ENCODE results near the gene PPRC1.

Gene PPRC1

DNA sequence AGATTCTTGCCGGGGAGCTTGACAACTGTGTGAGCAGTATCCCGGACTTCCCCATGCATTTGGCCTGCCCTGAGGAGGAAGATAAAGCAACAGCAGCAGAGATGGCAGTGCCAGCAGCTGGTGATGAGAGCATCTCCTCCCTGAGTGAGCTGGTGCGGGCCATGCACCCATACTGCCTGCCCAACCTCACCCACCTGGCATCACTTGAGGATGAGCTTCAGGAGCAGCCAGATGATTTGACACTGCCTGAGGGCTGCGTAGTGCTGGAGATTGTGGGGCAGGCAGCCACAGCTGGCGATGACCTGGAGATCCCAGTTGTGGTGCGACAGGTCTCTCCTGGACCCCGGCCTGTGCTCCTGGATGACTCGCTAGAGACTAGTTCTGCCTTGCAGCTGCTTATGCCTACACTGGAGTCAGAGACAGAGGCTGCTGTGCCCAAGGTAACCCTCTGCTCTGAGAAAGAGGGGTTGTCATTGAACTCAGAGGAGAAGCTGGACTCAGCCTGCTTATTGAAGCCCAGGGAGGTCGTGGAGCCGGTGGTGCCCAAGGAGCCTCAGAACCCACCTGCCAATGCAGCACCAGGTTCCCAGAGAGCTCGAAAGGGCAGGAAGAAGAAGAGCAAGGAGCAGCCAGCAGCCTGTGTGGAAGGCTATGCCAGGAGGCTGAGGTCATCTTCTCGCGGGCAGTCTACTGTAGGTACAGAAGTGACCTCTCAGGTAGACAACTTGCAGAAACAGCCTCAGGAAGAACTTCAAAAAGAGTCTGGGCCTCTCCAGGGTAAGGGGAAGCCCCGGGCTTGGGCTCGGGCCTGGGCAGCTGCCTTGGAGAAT lies 6.7 kb downstream of the PPRC1 start:
- Histone ChIP-seq H3K4me3 (ENCODE audit: low read length) (no peak overlapping the region), H3K9ac (ENCODE audit: low read length) (no peak overlapping the region), H3K27me3 (ENCODE audit: low read depth, low read length) (no peaks in the 10 kb centered on the region), H3K9me3 (ENCODE audit: insufficient read depth, low read length) (no peaks in the 10 kb centered on the region), H4K20me1 (ENCODE audit: insufficient read depth, low read length) (peaks cover 34% of the 10 kb centered on the region), H2AFZ (ENCODE audit: low read depth, low read length) (no peak overlapping the region), H3K79me2 (ENCODE audit: low read length) (peaks cover 86% of the 10 kb centered on the region), H3K4me1 (ENCODE audit: low read length) (peaks cover 16% of the 10 kb centered on the region), H3K36me3 (replicated peaks; ENCODE audit: low read depth, low read length) (peaks cover 64% of the 10 kb centered on the region), H3K4me2 (ENCODE audit: low read length) (no peak overlapping the region), H3K27ac (ENCODE audit: low read length) (no peak overlapping the region)
- TF ChIP-seq, protein P1, sequence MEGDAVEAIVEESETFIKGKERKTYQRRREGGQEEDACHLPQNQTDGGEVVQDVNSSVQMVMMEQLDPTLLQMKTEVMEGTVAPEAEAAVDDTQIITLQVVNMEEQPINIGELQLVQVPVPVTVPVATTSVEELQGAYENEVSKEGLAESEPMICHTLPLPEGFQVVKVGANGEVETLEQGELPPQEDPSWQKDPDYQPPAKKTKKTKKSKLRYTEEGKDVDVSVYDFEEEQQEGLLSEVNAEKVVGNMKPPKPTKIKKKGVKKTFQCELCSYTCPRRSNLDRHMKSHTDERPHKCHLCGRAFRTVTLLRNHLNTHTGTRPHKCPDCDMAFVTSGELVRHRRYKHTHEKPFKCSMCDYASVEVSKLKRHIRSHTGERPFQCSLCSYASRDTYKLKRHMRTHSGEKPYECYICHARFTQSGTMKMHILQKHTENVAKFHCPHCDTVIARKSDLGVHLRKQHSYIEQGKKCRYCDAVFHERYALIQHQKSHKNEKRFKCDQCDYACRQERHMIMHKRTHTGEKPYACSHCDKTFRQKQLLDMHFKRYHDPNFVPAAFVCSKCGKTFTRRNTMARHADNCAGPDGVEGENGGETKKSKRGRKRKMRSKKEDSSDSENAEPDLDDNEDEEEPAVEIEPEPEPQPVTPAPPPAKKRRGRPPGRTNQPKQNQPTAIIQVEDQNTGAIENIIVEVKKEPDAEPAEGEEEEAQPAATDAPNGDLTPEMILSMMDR (IDR thresholded peaks at IDR 0.05; ENCODE audit: low read depth, low read length): no peak
- TF ChIP-seq EZH2phosphoT487 (IDR thresholded peaks at IDR 0.05; ENCODE audit: low read depth): no peak

DNA sequence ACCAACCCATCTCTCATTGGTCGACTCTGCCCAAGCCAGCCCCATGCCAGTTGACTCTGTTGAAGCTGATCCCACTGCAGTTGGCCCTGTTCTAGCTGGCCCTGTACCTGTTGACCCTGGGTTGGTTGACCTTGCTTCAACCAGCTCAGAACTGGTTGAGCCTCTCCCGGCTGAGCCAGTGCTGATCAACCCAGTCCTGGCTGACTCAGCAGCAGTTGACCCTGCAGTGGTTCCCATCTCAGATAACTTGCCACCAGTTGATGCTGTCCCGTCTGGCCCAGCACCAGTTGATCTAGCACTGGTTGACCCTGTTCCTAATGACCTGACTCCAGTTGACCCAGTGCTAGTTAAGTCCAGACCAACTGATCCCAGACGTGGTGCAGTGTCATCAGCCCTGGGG lies 7.4 kb downstream of the PPRC1 start:
- H3K27me3 ChIP-seq (ENCODE audit: low read depth, low read length): no peaks in the 10 kb centered on the region
- H3K9me3 ChIP-seq (ENCODE audit: insufficient read depth, low read length): no peaks in the 10 kb centered on the region
- no peak for TF ChIP-seq EZH2phosphoT487 (IDR thresholded peaks at IDR 0.05; ENCODE audit: low read depth)
- TF ChIP-seq, protein P1 (IDR thresholded peaks at IDR 0.05; ENCODE audit: low read depth, low read length): no peak
- H3K4me3 ChIP-seq (ENCODE audit: low read length): no peak overlapping the region
- H3K27ac ChIP-seq (ENCODE audit: low read length): no peak overlapping the region
- H3K4me2 ChIP-seq (ENCODE audit: low read length): no peak overlapping the region
- peaks cover 27% of the 10 kb centered on the region for H4K20me1 ChIP-seq (ENCODE audit: insufficient read depth, low read length)
- peaks cover 61% of the 10 kb centered on the region for H3K36me3 ChIP-seq (replicated peaks; ENCODE audit: low read depth, low read length)
- H2AFZ ChIP-seq (ENCODE audit: low read depth, low read length): no peak overlapping the region
- H3K79me2 ChIP-seq (ENCODE audit: low read length): peaks cover 82% of the 10 kb centered on the region
- H3K9ac ChIP-seq (ENCODE audit: low read length): no peak overlapping the region
- peaks cover 9% of the 10 kb centered on the region; the same call in 1 of the 2 replicates for H3K4me1 ChIP-seq (ENCODE audit: low read length)

DNA sequence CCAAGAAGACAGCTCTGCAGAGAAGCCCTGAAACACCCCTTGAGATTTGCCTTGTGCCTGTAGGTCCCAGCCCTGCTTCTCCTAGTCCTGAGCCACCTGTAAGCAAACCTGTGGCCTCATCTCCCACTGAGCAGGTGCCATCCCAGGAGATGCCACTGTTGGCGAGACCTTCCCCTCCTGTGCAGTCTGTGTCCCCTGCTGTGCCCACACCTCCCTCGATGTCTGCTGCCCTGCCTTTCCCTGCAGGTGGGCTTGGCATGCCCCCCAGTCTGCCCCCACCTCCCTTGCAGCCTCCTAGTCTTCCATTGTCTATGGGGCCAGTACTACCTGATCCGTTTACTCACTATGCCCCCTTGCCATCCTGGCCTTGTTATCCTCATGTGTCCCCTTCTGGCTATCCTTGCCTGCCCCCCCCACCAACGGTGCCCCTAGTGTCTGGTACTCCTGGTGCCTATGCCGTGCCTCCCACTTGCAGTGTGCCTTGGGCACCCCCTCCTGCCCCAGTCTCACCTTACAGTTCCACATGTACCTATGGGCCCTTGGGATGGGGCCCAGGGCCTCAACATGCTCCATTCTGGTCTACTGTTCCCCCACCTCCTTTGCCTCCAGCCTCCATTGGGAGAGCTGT lies 8.2 kb downstream of the PPRC1 start:
- peaks cover 60% of the 10 kb centered on the region for H3K36me3 ChIP-seq (replicated peaks; ENCODE audit: low read depth, low read length)
- peaks cover 74% of the 10 kb centered on the region for H3K79me2 ChIP-seq (ENCODE audit: low read length)
- H3K27me3 ChIP-seq (ENCODE audit: low read depth, low read length): no peaks in the 10 kb centered on the region
- TF ChIP-seq, protein P1 (IDR thresholded peaks at IDR 0.05; ENCODE audit: low read depth, low read length): no peak
- TF ChIP-seq EZH2phosphoT487 (IDR thresholded peaks at IDR 0.05; ENCODE audit: low read depth): no peak
- H3K27ac ChIP-seq (ENCODE audit: low read length): no peak overlapping the region
- H3K4me3 ChIP-seq (ENCODE audit: low read length): no peak overlapping the region
- H3K9me3 ChIP-seq (ENCODE audit: insufficient read depth, low read length): no peaks in the 10 kb centered on the region
- H4K20me1 ChIP-seq (ENCODE audit: insufficient read depth, low read length): peaks cover 20% of the 10 kb centered on the region
- no peak overlapping the region for H3K4me2 ChIP-seq (ENCODE audit: low read length)
- H2AFZ ChIP-seq (ENCODE audit: low read depth, low read length): no peak overlapping the region
- peaks cover 2% of the 10 kb centered on the region; the same call in 1 of the 2 replicates for H3K4me1 ChIP-seq (ENCODE audit: low read length)
- no peak overlapping the region for H3K9ac ChIP-seq (ENCODE audit: low read length)

DNA sequence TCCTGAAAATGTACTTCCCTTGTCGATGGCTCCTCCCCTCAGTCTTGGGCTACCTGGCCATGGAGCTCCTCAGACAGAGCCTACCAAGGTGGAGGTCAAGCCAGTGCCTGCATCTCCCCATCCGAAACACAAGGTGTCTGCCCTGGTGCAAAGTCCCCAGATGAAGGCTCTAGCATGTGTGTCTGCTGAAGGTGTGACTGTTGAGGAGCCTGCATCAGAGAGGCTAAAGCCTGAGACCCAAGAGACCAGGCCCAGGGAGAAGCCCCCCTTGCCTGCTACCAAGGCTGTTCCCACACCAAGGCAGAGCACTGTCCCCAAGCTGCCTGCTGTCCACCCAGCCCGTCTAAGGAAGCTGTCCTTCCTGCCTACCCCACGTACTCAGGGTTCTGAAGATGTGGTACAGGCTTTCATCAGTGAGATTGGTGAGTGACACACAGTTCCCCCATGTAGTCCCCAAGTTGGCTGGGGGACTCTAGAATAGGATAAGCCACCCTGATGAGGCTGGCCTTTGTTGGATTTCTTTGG lies 8.8 kb downstream of the PPRC1 start:
- peaks cover 57% of the 10 kb centered on the region for H3K36me3 ChIP-seq (replicated peaks; ENCODE audit: low read depth, low read length)
- no peaks in the 10 kb centered on the region for H3K27me3 ChIP-seq (ENCODE audit: low read depth, low read length)
- peaks cover 67% of the 10 kb centered on the region for H3K79me2 ChIP-seq (ENCODE audit: low read length)
- H3K4me2 ChIP-seq (ENCODE audit: low read length): no peak overlapping the region
- no peak overlapping the region for H3K27ac ChIP-seq (ENCODE audit: low read length)
- H2AFZ ChIP-seq (ENCODE audit: low read depth, low read length): no peak overlapping the region
- no peaks in the 10 kb centered on the region for H3K4me1 ChIP-seq (ENCODE audit: low read length)
- H3K9me3 ChIP-seq (ENCODE audit: insufficient read depth, low read length): no peaks in the 10 kb centered on the region
- H3K4me3 ChIP-seq (ENCODE audit: low read length): no peak overlapping the region
- peaks cover 15% of the 10 kb centered on the region for H4K20me1 ChIP-seq (ENCODE audit: insufficient read depth, low read length)
- TF ChIP-seq, protein P1 (IDR thresholded peaks at IDR 0.05; ENCODE audit: low read depth, low read length): no peak
- TF ChIP-seq EZH2phosphoT487 (IDR thresholded peaks at IDR 0.05; ENCODE audit: low read depth): no peak
- H3K9ac ChIP-seq (ENCODE audit: low read length): no peak overlapping the region

All from OCI-LY3 (cell line).